ENCODE data around the gene SLC25A39.

The SLC25A39 gene

GRCh38 chr17:44307387-44308186, 17.0 kb downstream of the SLC25A39 start:
- no peak for DNase-seq
- TF ChIP-seq CTCF (IDR thresholded peaks at IDR 0.05; ENCODE audit: low read depth, low read length, missing control alignments), result no peak
- no peaks in the 10 kb centered on the region for H3K36me3 ChIP-seq (replicated peaks)
- no peak overlapping the region for H3K4me3 ChIP-seq (ENCODE audit: low read depth, low read length)
- H3K27ac ChIP-seq, result no peak overlapping the region
- in situ Hi-C loops (cut with HindIII; ENCODE audit: low pct_ligation_motif_present, low sequenced_read_pairs), result no loop called here
- peaks cover 7% of the 10 kb centered on the region for H3K27me3 ChIP-seq (replicated peaks)

- no peak for TF ChIP-seq CTCF (IDR thresholded peaks at IDR 0.05; ENCODE audit: low read depth, low read length, missing control alignments)
- H3K27ac ChIP-seq, result no peak overlapping the region
- no peaks in the 10 kb centered on the region for H3K36me3 ChIP-seq (replicated peaks)
- DNase-seq, result no peak
- in situ Hi-C loops (cut with HindIII; ENCODE audit: low pct_ligation_motif_present, low sequenced_read_pairs), result no loop called here
- peaks cover 7% of the 10 kb centered on the region for H3K27me3 ChIP-seq (replicated peaks)
- no peak overlapping the region for H3K4me3 ChIP-seq (ENCODE audit: low read depth, low read length)
Measured at GRCh38 chr17:44304651-44305050, 20.0 kb downstream of the SLC25A39 start.

GRCh38 chr17:44297975-44298374, 26.6 kb downstream of the SLC25A39 start:
- TF ChIP-seq CTCF (IDR thresholded peaks at IDR 0.05; ENCODE audit: low read depth, low read length, missing control alignments), result no peak
- H3K27me3 ChIP-seq (replicated peaks), result no peaks in the 10 kb centered on the region

GRCh38 chr17:44293509-44294226, 31.0 kb downstream of the SLC25A39 start:
- in situ Hi-C loops (cut with HindIII; ENCODE audit: low pct_ligation_motif_present, low sequenced_read_pairs), result no loop called here

More at GRCh38 chr17:44297975-44298374, 26.6 kb downstream of the SLC25A39 start:
- in situ Hi-C loops (cut with HindIII; ENCODE audit: low pct_ligation_motif_present, low sequenced_read_pairs), result no loop called here
- Histone ChIP-seq H3K27ac (no peak overlapping the region), H3K36me3 (replicated peaks) (no peaks in the 10 kb centered on the region), H3K4me3 (ENCODE audit: low read depth, low read length) (no peak overlapping the region)
- no peak for DNase-seq

GRCh38 chr17:44287651-44288050, 37.0 kb downstream of the SLC25A39 start:
- TF ChIP-seq CTCF (IDR thresholded peaks at IDR 0.05; ENCODE audit: low read depth, low read length, missing control alignments), result no peak
- Histone ChIP-seq H3K27ac (no peak overlapping the region), H3K36me3 (replicated peaks) (no peaks in the 10 kb centered on the region), H3K4me3 (ENCODE audit: low read depth, low read length) (no peak overlapping the region), H3K27me3 (replicated peaks) (no peaks in the 10 kb centered on the region)
- no peak for DNase-seq
- in situ Hi-C loops (cut with HindIII; ENCODE audit: low pct_ligation_motif_present, low sequenced_read_pairs), result no loop called here

More at GRCh38 chr17:44293509-44294226, 31.0 kb downstream of the SLC25A39 start:
- TF ChIP-seq CTCF (IDR thresholded peaks at IDR 0.05; ENCODE audit: low read depth, low read length, missing control alignments), result no peak
- DNase-seq, result no peak
- no peak overlapping the region for H3K4me3 ChIP-seq (ENCODE audit: low read depth, low read length)
- H3K27me3 ChIP-seq (replicated peaks), result no peaks in the 10 kb centered on the region
- H3K27ac ChIP-seq, result no peak overlapping the region
- H3K36me3 ChIP-seq (replicated peaks), result no peaks in the 10 kb centered on the region

Data from brain microvascular endothelial cell (primary cell).